Testis (tissue), 3 donors: ENCODE results near the gene EVX2. TPM values are rescaled to one million over a fixed set of nuclear protein-coding genes. Genes with fewer than 3 reads are reported as not detected.

Experiments
- DNase-seq: peaks from one replicate; pipeline ENCODE4 v3.0.0-alpha.2; 2019
- H3K27ac ChIP-seq, 2 donors: fragments of 200-600 bp; sonication (generic); one replicate each; pipeline ENCODE4 v1.5.1; 2019
- H3K27me3 ChIP-seq: fragments of 200-600 bp; sonication (generic); one replicate; pipeline ENCODE4 v1.5.1; 2019
- H3K36me3 ChIP-seq: fragments of 200-600 bp; sonication (generic); one replicate; pipeline ENCODE4 v1.5.1; 2017; ENCODE audit warnings: low read depth; ENCODE audit errors: missing control alignments
- H3K4me1 ChIP-seq: fragments of 200-600 bp; sonication (generic); one replicate; pipeline ENCODE4 v1.5.1; 2019
- H3K4me3 ChIP-seq, 2 donors: fragments of 200-600 bp; sonication (generic); one replicate each; pipeline ENCODE4 v1.5.1; 2017 to 2019
- H3K9me3 ChIP-seq: fragments of 200-600 bp; sonication (generic); one replicate; pipeline ENCODE4 v1.5.1; 2017
- POLR2A ChIP-seq: fragments of 450-650 bp; IDR thresholded peaks from one replicate; pipeline ENCODE4 v1.6.1; 2017; ENCODE audit warnings: antibody characterized with exemption, mild to moderate bottlenecking, moderate library complexity
- WGBS, 2 donors: methylation state at CpG; one replicate each; pipeline ENCODE4 v1.1.5; 2018; 5-methylcytosine and 5-hydroxymethylcytosine counted together
- intact Hi-C: fragments of 100-400 bp; cut with DNase I; formaldehyde crosslinking; loops from one replicate; pipeline ENCODE4 v1.15.1; 2023; ENCODE audit warnings: low total_unique reads
- polyA plus RNA-seq: library from polyadenylated mRNA; stranded (reverse); fragments of 350-450 nt; fragmentation: Illumina TruSeq; extraction: RNeasy Lipid Tissue Mini Kit (QIAGEN cat#74804); gene quantifications from one replicate; pipeline ENCODE4 v1.2.3, GENCODE V29; 2014; ENCODE audit warnings: low read depth, low replicate concordance; ENCODE audit not compliant: insufficient read depth
- total RNA-seq, 2 donors: library from RNA; depleted of rRNA; stranded (reverse); fragments of >200 nt; gene quantifications; one replicate each; pipeline ENCODE4 v1.2.3, GENCODE V29; 2016
- TF ChIP-seq, protein P1 (sequence below), 3 experiments: fragments of 450-650 bp in 2 of 3; fragments of 200-600 bp in 1 of 3; sonication (generic) in 1 of 3; IDR thresholded peaks; one replicate each; pipeline ENCODE4 v1.5.1; 2016 to 2019; ENCODE audit warnings: antibody characterized with exemption in 3 of 3, mild to moderate bottlenecking in 2 of 3, moderate library complexity in 1 of 3

Gene EVX2
- total and polyA plus RNA-seq, 3 donors from 2014 or later, result 1.5 to 3.1 (median 2.3) TPM

DNA sequence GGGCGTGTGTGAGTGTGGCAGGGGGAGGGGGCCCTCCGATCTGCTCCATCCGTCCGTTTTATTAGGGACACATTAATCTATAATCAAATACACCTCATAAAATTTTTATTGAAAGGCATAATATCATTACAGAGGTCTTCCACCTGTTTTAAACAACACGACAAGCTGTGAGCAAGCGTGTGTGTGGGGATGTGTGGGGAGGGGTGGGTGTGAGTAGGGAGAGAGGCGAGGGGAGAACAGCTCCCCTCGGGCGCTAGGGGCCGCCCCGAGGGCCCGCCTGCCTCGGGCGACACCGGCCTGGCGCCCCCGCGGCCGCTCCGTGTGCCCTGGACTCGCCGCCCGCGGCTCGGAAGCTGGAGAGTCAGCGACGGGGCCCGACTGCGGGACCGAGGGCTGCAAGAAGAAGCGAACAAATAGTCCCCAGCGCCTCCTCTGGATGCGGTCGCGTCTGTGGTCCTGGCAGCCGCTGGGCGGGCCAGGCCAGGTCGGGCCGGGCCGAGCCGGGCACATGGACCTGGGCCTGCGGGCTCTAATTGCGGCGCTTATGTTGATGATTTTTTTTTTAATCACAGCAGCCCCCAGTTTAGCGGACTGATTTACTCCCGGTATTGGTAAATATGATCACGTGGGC lies 38.4 kb upstream of the EVX2 start:
- H3K4me3 ChIP-seq, result peak overlapping the region; percentile 76 to 78
- no peak for TF ChIP-seq POLR2A
- TF ChIP-seq, protein P1, sequence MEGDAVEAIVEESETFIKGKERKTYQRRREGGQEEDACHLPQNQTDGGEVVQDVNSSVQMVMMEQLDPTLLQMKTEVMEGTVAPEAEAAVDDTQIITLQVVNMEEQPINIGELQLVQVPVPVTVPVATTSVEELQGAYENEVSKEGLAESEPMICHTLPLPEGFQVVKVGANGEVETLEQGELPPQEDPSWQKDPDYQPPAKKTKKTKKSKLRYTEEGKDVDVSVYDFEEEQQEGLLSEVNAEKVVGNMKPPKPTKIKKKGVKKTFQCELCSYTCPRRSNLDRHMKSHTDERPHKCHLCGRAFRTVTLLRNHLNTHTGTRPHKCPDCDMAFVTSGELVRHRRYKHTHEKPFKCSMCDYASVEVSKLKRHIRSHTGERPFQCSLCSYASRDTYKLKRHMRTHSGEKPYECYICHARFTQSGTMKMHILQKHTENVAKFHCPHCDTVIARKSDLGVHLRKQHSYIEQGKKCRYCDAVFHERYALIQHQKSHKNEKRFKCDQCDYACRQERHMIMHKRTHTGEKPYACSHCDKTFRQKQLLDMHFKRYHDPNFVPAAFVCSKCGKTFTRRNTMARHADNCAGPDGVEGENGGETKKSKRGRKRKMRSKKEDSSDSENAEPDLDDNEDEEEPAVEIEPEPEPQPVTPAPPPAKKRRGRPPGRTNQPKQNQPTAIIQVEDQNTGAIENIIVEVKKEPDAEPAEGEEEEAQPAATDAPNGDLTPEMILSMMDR (IDR thresholded peaks at IDR 0.05), result peak in 1 of 3 experiments; percentile 10
- H3K36me3 ChIP-seq, result no peaks in the 10 kb centered on the region
- DNase-seq, result no peak
- intact Hi-C loops, result loop anchor here (10.0 kb wide), 1 partner anchor 1033 kb away; no protein-coding TSS in a partner anchor
- H3K27ac ChIP-seq, result peak overlapping the region; percentile 95 to 98
- no peaks in the 10 kb centered on the region for H3K9me3 ChIP-seq
- H3K4me1 ChIP-seq, result peaks cover 5% of the 10 kb centered on the region
- WGBS, 2 donors, result 0% methylated on average over 17 to 47 of the region's 47 CpGs
- H3K27me3 ChIP-seq, result no peaks in the 10 kb centered on the region

DNA sequence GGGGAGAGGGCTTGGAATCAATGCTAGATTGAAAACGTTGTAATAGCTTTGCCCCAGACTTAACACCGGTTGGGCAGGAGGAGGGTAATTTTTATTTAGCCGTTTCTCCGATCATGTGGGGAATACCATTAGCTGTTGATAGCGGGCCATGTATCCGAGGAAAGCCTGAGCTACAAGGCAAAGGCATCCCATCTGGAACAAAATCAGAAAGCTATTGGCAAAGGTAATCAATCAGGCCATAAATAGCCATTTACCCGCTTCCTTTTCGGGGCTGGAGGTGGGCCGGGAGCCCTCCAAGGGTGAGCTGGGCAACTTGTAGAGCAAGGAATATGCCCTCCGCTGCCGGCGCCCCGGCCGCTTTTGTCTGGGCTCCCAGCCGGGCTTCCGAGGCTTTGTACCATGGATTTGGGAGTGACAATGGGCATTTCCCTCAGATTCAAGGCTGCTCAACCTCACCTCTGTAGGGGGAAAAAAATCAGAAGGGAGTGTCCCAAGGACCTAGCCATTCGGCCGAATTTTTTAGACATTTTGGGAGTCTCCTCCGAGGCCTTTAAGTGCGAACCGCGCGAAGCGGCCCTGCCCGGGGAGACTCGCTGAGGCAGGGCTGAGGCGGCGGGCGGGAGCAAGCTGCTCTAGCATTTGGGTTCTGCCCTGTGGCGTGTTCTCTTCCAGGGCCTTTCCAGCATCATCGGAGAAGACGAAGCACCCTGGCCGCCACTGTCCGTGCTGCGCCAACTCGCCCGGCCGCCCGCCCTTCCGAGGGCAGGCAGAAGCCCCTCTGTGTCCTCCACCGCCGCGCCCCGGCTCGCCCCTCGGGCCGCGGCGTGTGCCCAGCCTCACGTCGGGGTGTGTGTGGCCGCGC lies 37.7 kb upstream of the EVX2 start:
- TF ChIP-seq, protein P1 (IDR thresholded peaks at IDR 0.05), result no peak
- WGBS, 2 donors, result 5 to 8% methylated on average over 25 to 53 of the region's 53 CpGs
- intact Hi-C loops, result loop anchor here (10.0 kb wide), 1 partner anchor 1033 kb away; no protein-coding TSS in a partner anchor
- Histone ChIP-seq H3K4me1 (no peaks in the 10 kb centered on the region), H3K27ac (peak overlapping the region; percentile 95 to 98), H3K9me3 (no peaks in the 10 kb centered on the region), H3K27me3 (no peaks in the 10 kb centered on the region), H3K36me3 (no peaks in the 10 kb centered on the region), H3K4me3 (peak overlapping the region; percentile 76 to 78)
- DNase-seq, result no peak

DNA sequence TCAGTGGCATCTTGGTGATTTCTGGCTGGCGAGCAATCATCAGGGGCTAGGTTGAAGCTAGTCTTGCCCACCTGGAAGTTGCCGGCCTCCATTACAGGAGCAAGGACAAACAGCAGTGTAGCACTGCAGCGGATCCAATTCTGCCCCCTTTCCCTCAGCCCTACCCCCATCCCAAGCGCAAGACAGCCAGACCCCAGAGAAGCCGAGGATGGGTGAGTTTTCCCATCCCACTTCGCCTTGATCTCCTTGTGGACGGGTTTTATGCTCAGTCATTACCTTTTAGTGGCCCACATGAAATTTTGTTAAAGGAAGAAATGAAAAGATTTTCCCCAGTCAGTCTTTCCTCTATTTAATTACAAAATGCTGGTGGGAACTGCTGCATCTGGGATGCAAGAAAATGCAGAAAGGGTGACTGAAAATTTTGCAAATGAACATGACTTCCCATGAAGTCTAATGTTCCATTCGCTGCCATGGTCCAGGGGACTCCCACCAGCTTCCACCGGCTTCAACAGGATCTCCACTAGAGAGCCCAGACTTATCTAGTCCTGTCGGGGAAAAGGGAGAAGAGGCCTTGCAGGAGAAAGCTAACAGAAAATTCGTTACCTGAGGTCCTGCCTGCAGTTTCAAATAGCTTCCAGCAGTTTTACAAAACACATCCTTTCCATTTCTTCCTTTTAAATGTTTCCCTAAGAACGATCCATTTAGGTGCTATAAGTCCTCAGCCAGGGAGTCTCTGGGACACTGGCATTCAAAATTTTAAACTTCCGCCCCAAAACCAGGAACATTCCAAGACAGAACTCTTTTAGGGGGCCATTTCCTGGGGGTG lies 36.8 kb upstream of the EVX2 start:
- 30 to 34% methylated on average over 13 of the region's 13 CpGs for WGBS, 2 donors
- no peaks in the 10 kb centered on the region for H3K36me3 ChIP-seq
- intact Hi-C loops, result loop anchor here (10.0 kb wide), 1 partner anchor 1034 kb away; no protein-coding TSS in a partner anchor
- TF ChIP-seq, protein P1 (IDR thresholded peaks at IDR 0.05), result no peak
- TF ChIP-seq POLR2A, result no peak
- H3K4me1 ChIP-seq, result no peaks in the 10 kb centered on the region
- no peaks in the 10 kb centered on the region for H3K27me3 ChIP-seq
- peak overlapping the region; percentile 76 to 78 for H3K4me3 ChIP-seq
- H3K27ac ChIP-seq, result peak overlapping the region; percentile 95 to 98
- no peak for DNase-seq
- H3K9me3 ChIP-seq, result no peaks in the 10 kb centered on the region

DNA sequence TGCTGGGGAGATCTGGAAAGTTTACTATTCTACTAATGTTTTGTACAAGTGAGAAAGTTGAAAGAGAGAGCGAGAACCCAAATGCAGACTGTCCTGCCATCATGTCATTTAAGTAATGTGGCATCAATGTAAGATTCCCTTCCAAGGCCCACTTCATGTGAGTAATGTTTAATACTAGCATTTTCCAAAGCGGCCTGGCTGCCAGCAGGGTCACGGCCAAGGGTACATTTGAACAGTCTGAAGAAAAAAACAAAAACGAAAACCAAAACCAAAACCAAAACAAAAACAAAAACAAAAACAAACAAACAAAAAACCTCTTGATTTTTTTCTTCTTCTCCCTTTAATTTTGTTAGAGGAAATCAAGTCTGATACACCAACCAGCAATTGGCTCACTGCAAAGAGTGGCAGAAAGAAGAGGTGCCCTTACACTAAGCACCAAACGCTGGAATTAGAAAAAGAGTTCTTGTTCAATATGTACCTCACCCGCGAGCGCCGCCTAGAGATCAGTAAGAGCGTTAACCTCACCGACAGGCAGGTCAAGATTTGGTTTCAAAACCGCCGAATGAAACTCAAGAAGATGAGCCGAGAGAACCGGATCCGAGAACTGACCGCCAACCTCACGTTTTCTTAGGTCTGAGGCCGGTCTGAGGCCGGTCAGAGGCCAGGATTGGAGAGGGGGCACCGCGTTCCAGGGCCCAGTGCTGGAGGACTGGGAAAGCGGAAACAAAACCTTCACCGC lies 35.0 kb upstream of the EVX2 start:
- no peaks in the 10 kb centered on the region for H3K27me3 ChIP-seq
- peak; percentile 87 for DNase-seq

More for the DNA sequence above, 35.0 kb upstream of the EVX2 start:
- WGBS, 2 donors, result 6 to 12% methylated on average over 24 of the region's 24 CpGs
- Histone ChIP-seq H3K4me1 (no peaks in the 10 kb centered on the region), H3K27ac (peak overlapping the region; percentile 95 to 98), H3K9me3 (no peaks in the 10 kb centered on the region), H3K4me3 (peak overlapping the region; percentile 46 to 51), H3K36me3 (no peaks in the 10 kb centered on the region)
- intact Hi-C loops, result no loop called here
- TF ChIP-seq, protein P1 (IDR thresholded peaks at IDR 0.05), result peak; percentile 42 to 67 (median 61)
- TF ChIP-seq POLR2A, result no peak
